Nephron (organoid): ENCODE results near the gene SMPD2.

ENCODE experiments used
- H3K27ac Mint-ChIP-seq, 3 experiments: 2 replicates each; pipeline ENCODE4 v1.8.0; 2020; ENCODE audit warnings: mixed read lengths in 3 of 3, mild to moderate bottlenecking in 2 of 3, moderate library complexity in 1 of 3
- H3K27me3 Mint-ChIP-seq: 2 replicates; pipeline ENCODE4 v1.8.0; 2021; ENCODE audit warnings: low read depth, mild to moderate bottlenecking, moderate library complexity, mixed read lengths
- H3K36me3 Mint-ChIP-seq: 2 replicates; pipeline ENCODE4 v1.8.0; 2020; ENCODE audit warnings: low read depth, mixed read lengths
- H3K4me1 Mint-ChIP-seq: 2 replicates; pipeline ENCODE4 v1.8.0; 2020; ENCODE audit warnings: mixed read lengths
- H3K4me3 Mint-ChIP-seq, 3 experiments: 2 replicates each; pipeline ENCODE4 v1.8.0; 2020; ENCODE audit warnings: mild to moderate bottlenecking in 3 of 3, mixed read lengths in 3 of 3, moderate library complexity in 2 of 3
- H3K9me3 Mint-ChIP-seq: 2 replicates; pipeline ENCODE4 v1.8.0; 2020; ENCODE audit warnings: mixed read lengths
- CTCF ChIP-seq, 3 experiments: fragments of 200-600 bp; sonication (generic); IDR thresholded peaks; one replicate each; pipeline ENCODE4 v1.5.0; 2021; ENCODE audit warnings: antibody characterized with exemption in 3 of 3; ENCODE audit not compliant: unreplicated experiment in 3 of 3

Gene SMPD2

GRCh38 chr6:109442393-109442924 lies 1.9 kb downstream of the SMPD2 start:
- Mint-ChIP-seq H3K4me3 (peak overlapping the region; percentile 97 to 98 (median 97)), H3K9me3 (no peaks in the 10 kb centered on the region), H3K27me3 (no peaks in the 10 kb centered on the region), H3K27ac (no peak overlapping the region), H3K36me3 (peaks cover 9% of the 10 kb centered on the region), H3K4me1 (peaks cover 17% of the 10 kb centered on the region)
- no peak for TF ChIP-seq CTCF (IDR thresholded peaks at IDR 0.05; ENCODE audit: unreplicated experiment in 3 of 3)

- Mint-ChIP-seq H3K9me3 (no peaks in the 10 kb centered on the region), H3K27ac (no peak overlapping the region), H3K36me3 (peaks cover 9% of the 10 kb centered on the region), H3K27me3 (no peaks in the 10 kb centered on the region), H3K4me1 (peaks cover 17% of the 10 kb centered on the region), H3K4me3 (peak overlapping the region in 2 of 3 experiments; percentile 97 to 98)
- no peak for TF ChIP-seq CTCF (IDR thresholded peaks at IDR 0.05; ENCODE audit: unreplicated experiment in 3 of 3)
Observed at GRCh38 chr6:109443425-109443950, 3.0 kb downstream of the SMPD2 start.

GRCh38 chr6:109445382-109445781 lies 4.9 kb downstream of the SMPD2 start:
- H3K27ac Mint-ChIP-seq: no peak overlapping the region
- H3K27me3 Mint-ChIP-seq: no peaks in the 10 kb centered on the region
- peaks cover 9% of the 10 kb centered on the region for H3K36me3 Mint-ChIP-seq
- H3K4me3 Mint-ChIP-seq: no peak overlapping the region
- TF ChIP-seq CTCF (IDR thresholded peaks at IDR 0.05; ENCODE audit: unreplicated experiment in 3 of 3): no peak
- no peaks in the 10 kb centered on the region for H3K9me3 Mint-ChIP-seq
- H3K4me1 Mint-ChIP-seq: peaks cover 12% of the 10 kb centered on the region

GRCh38 chr6:109446072-109446471 lies 5.5 kb downstream of the SMPD2 start:
- Mint-ChIP-seq H3K27ac (no peak overlapping the region), H3K4me3 (no peak overlapping the region), H3K4me1 (peaks cover 16% of the 10 kb centered on the region), H3K36me3 (peaks cover 13% of the 10 kb centered on the region), H3K27me3 (no peaks in the 10 kb centered on the region), H3K9me3 (no peaks in the 10 kb centered on the region)
- TF ChIP-seq CTCF (IDR thresholded peaks at IDR 0.05; ENCODE audit: unreplicated experiment in 3 of 3): no peak

- H3K27ac Mint-ChIP-seq: no peak overlapping the region
- H3K27me3 Mint-ChIP-seq: no peaks in the 10 kb centered on the region
- peaks cover 13% of the 10 kb centered on the region for H3K36me3 Mint-ChIP-seq
- no peaks in the 10 kb centered on the region for H3K9me3 Mint-ChIP-seq
- no peak overlapping the region for H3K4me3 Mint-ChIP-seq
- peaks cover 12% of the 10 kb centered on the region for H3K4me1 Mint-ChIP-seq
- no peak for TF ChIP-seq CTCF (IDR thresholded peaks at IDR 0.05; ENCODE audit: unreplicated experiment in 3 of 3)
Observed at GRCh38 chr6:109446541-109446940, 6.0 kb downstream of the SMPD2 start.

- Mint-ChIP-seq H3K4me1 (peaks cover 7% of the 10 kb centered on the region), H3K36me3 (peaks cover 13% of the 10 kb centered on the region), H3K27me3 (no peaks in the 10 kb centered on the region), H3K4me3 (no peak overlapping the region), H3K9me3 (no peaks in the 10 kb centered on the region), H3K27ac (no peak overlapping the region)
- no peak for TF ChIP-seq CTCF (IDR thresholded peaks at IDR 0.05; ENCODE audit: unreplicated experiment in 3 of 3)
Observed at GRCh38 chr6:109447087-109447486, 6.6 kb downstream of the SMPD2 start.
